HEK293T (cell line): ENCODE results near the gene DCHS2.

Experiments used
- ARNT ChIP-seq: fragments of 450-650 bp; IDR thresholded peaks from 2 replicates; pipeline ENCODE4 v1.6.1; 2017; ENCODE audit warnings: mild to moderate bottlenecking
- BHLHE40 ChIP-seq: fragments of 450-650 bp; IDR thresholded peaks from 2 replicates; pipeline ENCODE4 v1.6.1; 2016; ENCODE audit warnings: mild to moderate bottlenecking, moderate library complexity, borderline replicate concordance
- CTBP1 ChIP-seq: fragments of 450-650 bp; IDR thresholded peaks from 2 replicates; pipeline ENCODE4 v1.6.1; 2016; ENCODE audit warnings: borderline replicate concordance
- FOXA1 ChIP-seq: fragments of 450-650 bp; IDR thresholded peaks from 2 replicates; pipeline ENCODE4 v1.6.1; 2016; ENCODE audit warnings: mild to moderate bottlenecking
- FOXK2 ChIP-seq: fragments of 450-650 bp; IDR thresholded peaks from 2 replicates; pipeline ENCODE4 v1.6.1; 2016; ENCODE audit warnings: mild to moderate bottlenecking
- FOXM1 ChIP-seq: fragments of 450-650 bp; IDR thresholded peaks from 2 replicates; pipeline ENCODE4 v1.6.1; 2017; ENCODE audit warnings: mild to moderate bottlenecking, borderline replicate concordance
- HDGF ChIP-seq: fragments of 450-650 bp; IDR thresholded peaks from 2 replicates; pipeline ENCODE4 v1.6.1; 2017; ENCODE audit warnings: antibody characterized with exemption, borderline replicate concordance
- NFRKB ChIP-seq: fragments of 450-650 bp; IDR thresholded peaks from 2 replicates; pipeline ENCODE4 v1.6.1; 2016; ENCODE audit warnings: mild to moderate bottlenecking, moderate library complexity
- SUZ12 ChIP-seq: fragments of 450-650 bp; IDR thresholded peaks from 2 replicates; pipeline ENCODE4 v1.6.1; 2016; ENCODE audit warnings: mild to moderate bottlenecking
- TARDBP ChIP-seq: fragments of 450-650 bp; IDR thresholded peaks from 2 replicates; pipeline ENCODE4 v1.6.1; 2016
- ZNF384 ChIP-seq: fragments of 450-650 bp; IDR thresholded peaks from 2 replicates; pipeline ENCODE4 v1.6.1; 2016
- TF ChIP-seq, protein P1 (sequence below): fragments of 450-650 bp; IDR thresholded peaks from 2 replicates; pipeline ENCODE4 v1.6.1; 2016

DNA sequence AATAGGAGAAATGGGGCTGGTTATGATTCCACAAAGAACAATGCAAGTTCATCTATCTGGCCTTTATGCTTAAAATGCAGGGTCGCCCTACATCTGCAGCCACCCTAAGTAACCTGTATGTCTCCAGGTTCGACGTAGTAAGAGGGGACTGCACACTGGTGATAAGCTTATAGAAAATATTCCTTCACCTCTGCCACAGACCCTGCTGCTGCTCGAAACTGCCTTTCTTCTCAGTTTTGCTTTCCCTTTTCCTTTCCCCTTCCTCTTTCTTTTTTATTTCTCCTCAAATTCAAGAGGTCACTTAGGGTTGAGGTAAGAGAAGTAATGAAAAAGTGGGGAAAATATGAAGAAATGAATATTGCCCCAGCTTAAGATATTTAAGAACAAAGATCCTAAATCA, 123.5 kb downstream of the DCHS2 start:
- TF ChIP-seq BHLHE40 (no peak), FOXK2 (no peak), FOXM1 (no peak), ARNT (no peak), CTBP1 (no peak), HDGF (no peak), TARDBP (no peak), FOXA1 (no peak), NFRKB (no peak), ZNF384 (no peak), SUZ12 (no peak)
- TF ChIP-seq, protein P1, sequence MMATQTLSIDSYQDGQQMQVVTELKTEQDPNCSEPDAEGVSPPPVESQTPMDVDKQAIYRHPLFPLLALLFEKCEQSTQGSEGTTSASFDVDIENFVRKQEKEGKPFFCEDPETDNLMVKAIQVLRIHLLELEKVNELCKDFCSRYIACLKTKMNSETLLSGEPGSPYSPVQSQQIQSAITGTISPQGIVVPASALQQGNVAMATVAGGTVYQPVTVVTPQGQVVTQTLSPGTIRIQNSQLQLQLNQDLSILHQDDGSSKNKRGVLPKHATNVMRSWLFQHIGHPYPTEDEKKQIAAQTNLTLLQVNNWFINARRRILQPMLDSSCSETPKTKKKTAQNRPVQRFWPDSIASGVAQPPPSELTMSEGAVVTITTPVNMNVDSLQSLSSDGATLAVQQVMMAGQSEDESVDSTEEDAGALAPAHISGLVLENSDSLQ = no peak
